SJCRH30 (cell line): ENCODE results near the gene NTRK3. TPM values are rescaled to one million over a fixed set of nuclear protein-coding genes. Genes with fewer than 3 reads are reported as not detected.

ENCODE experiments used
- DNase-seq, 2 experiments: peaks; one replicate each; pipeline ENCODE4 v3.0.0-alpha.2; 2015 to 2020
- H3K27ac ChIP-seq: fragments of 250-450 bp; sonication (Bioruptor Pico); 2 replicates; pipeline ENCODE4 v1.5.1; 2020; ENCODE audit warnings: mild to moderate bottlenecking, moderate library complexity
- H3K27me3 ChIP-seq: fragments of 250-450 bp; sonication (Bioruptor Pico); 2 replicates; pipeline ENCODE4 v1.5.1; 2020; ENCODE audit warnings: mild to moderate bottlenecking, moderate library complexity
- H3K36me3 ChIP-seq: fragments of 250-450 bp; sonication (Bioruptor Pico); 2 replicates; pipeline ENCODE4 v1.5.1; 2020; ENCODE audit warnings: mild to moderate bottlenecking, moderate library complexity
- H3K4me1 ChIP-seq: fragments of 250-450 bp; sonication (Bioruptor Pico); 2 replicates; pipeline ENCODE4 v1.5.1; 2020; ENCODE audit warnings: mild to moderate bottlenecking, moderate library complexity
- H3K4me3 ChIP-seq: fragments of 250-450 bp; sonication (Bioruptor Pico); 2 replicates; pipeline ENCODE4 v1.5.1; 2020; ENCODE audit warnings: mild to moderate bottlenecking, moderate library complexity
- H3K9me3 ChIP-seq: fragments of 250-450 bp; sonication (Bioruptor Pico); replicated peaks from 2 replicates; pipeline ENCODE4 v1.5.1; 2020; ENCODE audit warnings: mild to moderate bottlenecking, moderate library complexity
- total RNA-seq: library from RNA; depleted of rRNA; stranded (reverse); fragments of >200 nt; shearing (Covaris generic); gene quantifications from 2 replicates; pipeline ENCODE4 v1.2.3, GENCODE V29; 2014

NTRK3 gene
- total RNA-seq, 1 experiment from 2014 or later = 7.6 TPM

GRCh38 chr15:87902772-87903426 lies 353.6 kb downstream of the NTRK3 start:
- no peaks in the 10 kb centered on the region for H3K36me3 ChIP-seq
- H3K9me3 ChIP-seq = no peaks in the 10 kb centered on the region
- no peak for DNase-seq
- no peak overlapping the region for H3K4me3 ChIP-seq
- no peaks in the 10 kb centered on the region for H3K4me1 ChIP-seq
- no peak overlapping the region for H3K27ac ChIP-seq
- 0 out of 2 replicates have a peak, but pooled peaks cover 2% of the 10 kb centered on the region for H3K27me3 ChIP-seq

DNA sequence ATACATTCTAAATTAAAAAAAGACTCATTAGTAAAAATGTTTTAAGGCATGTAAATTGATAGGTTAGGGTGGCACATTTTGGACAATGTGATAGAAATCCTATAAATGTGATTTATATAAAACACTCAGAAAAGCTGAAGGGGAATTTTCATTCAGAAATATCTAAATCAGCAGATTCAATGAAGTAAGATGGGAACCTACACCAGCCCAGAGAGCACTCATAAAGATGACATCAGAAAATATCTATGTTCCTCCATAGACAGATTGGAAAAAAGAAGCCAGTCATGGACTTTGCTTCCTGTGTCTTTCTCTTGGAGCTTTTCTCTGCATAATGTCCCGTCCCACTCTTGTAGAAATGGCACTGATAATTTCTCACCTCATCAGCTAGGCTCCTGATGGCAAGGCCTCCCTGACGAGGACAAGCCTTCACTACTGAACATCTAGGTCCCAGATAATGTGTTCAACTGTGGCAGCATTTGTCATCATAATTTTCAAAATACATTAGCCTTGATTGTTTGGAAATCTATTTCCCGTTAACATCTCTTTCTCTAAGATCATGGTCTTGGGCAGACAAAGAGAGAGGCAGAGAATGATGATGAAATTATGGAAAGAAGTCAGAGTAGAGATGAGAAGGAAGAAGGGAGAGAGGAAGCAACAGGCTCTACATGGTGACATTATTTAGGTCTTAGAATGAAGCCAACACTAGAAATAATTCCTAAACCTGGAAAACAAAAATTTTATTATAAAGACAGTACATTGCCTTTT lies 354.4 kb downstream of the NTRK3 start:
- Histone ChIP-seq H3K36me3 (no peaks in the 10 kb centered on the region), H3K27me3 (0 out of 2 replicates have a peak, but pooled peaks cover 2% of the 10 kb centered on the region), H3K9me3 (no peaks in the 10 kb centered on the region), H3K27ac (no peak overlapping the region), H3K4me3 (no peak overlapping the region), H3K4me1 (no peaks in the 10 kb centered on the region)
- no peak for DNase-seq

GRCh38 chr15:87901008-87901407 lies 355.5 kb downstream of the NTRK3 start:
- no peaks in the 10 kb centered on the region for H3K4me1 ChIP-seq
- DNase-seq = no peak
- H3K4me3 ChIP-seq = no peak overlapping the region
- no peak overlapping the region for H3K27ac ChIP-seq
- 0 out of 2 replicates have a peak, but pooled peaks cover 2% of the 10 kb centered on the region for H3K27me3 ChIP-seq
- no peaks in the 10 kb centered on the region for H3K36me3 ChIP-seq
- no peaks in the 10 kb centered on the region for H3K9me3 ChIP-seq

DNA sequence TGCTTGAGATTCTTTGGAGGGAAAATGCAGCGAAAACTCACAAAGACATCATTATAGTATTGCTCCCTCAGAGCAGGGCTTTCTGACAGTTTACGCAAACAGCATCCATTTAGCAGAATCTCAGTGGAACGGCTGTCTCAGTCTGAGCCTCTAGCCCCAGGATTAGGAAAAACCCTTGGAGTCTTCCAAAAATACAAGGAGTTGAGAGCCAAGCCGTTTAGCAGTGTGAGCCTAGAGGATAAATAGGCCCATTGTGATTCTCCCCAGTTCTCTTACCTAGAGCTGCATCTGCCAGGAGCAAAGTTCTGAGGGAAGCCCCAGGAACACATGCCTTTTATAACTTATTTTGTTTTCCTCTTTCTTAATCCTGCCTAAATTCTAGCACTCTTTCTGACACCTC lies 359.6 kb downstream of the NTRK3 start:
- Histone ChIP-seq H3K36me3 (no peaks in the 10 kb centered on the region), H3K9me3 (no peaks in the 10 kb centered on the region), H3K4me1 (no peaks in the 10 kb centered on the region), H3K27me3 (no peaks in the 10 kb centered on the region), H3K27ac (no peak overlapping the region), H3K4me3 (no peak overlapping the region)
- DNase-seq = peak in 1 of 2 experiments; percentile 42

DNA sequence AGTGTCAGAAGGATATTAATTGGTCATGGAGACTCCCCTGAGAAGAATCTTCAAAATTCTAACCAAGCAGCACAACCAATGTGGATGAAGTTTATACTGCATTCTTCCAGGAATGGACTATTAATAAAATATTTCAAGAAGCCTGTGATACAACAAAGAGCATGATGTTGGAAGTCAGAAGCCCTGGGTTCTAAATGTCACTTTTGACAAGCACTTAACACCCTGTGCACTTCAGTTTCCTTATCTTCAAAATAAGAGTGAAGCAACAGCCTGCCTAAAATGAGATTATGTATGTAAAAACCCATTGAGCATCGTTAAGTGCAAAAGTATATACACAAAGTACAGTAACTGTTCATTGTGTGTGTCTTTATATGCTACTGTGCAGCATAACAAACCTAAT lies 369.4 kb downstream of the NTRK3 start:
- Histone ChIP-seq H3K27me3 (no peaks in the 10 kb centered on the region), H3K27ac (no peak overlapping the region), H3K4me3 (no peak overlapping the region), H3K36me3 (no peaks in the 10 kb centered on the region), H3K4me1 (no peaks in the 10 kb centered on the region), H3K9me3 (0 out of 2 replicates have a peak, but pooled peaks cover 10% of the 10 kb centered on the region)
- DNase-seq = no peak

- H3K4me3 ChIP-seq = no peak overlapping the region
- no peak for DNase-seq
- no peak overlapping the region for H3K27ac ChIP-seq
- H3K4me1 ChIP-seq = peaks cover 30% of the 10 kb centered on the region
- 0 out of 2 replicates have a peak, but pooled peaks cover 10% of the 10 kb centered on the region for H3K9me3 ChIP-seq
- H3K36me3 ChIP-seq = no peaks in the 10 kb centered on the region
- no peaks in the 10 kb centered on the region for H3K27me3 ChIP-seq
Observed at GRCh38 chr15:87881026-87881425, 375.5 kb downstream of the NTRK3 start.

- Histone ChIP-seq H3K27ac (peak overlapping the region; percentile 61), H3K4me3 (no peak overlapping the region), H3K36me3 (no peaks in the 10 kb centered on the region), H3K9me3 (no peaks in the 10 kb centered on the region), H3K27me3 (no peaks in the 10 kb centered on the region), H3K4me1 (peaks cover 49% of the 10 kb centered on the region)
- peak; percentile 56 to 71 for DNase-seq
Observed at GRCh38 chr15:87877822-87878542, 378.6 kb downstream of the NTRK3 start.

GRCh38 chr15:87877114-87877810 lies 379.3 kb downstream of the NTRK3 start:
- peak overlapping the region; percentile 61 for H3K27ac ChIP-seq
- peaks cover 49% of the 10 kb centered on the region for H3K4me1 ChIP-seq
- peak; percentile 76 to 80 for DNase-seq

DNA sequence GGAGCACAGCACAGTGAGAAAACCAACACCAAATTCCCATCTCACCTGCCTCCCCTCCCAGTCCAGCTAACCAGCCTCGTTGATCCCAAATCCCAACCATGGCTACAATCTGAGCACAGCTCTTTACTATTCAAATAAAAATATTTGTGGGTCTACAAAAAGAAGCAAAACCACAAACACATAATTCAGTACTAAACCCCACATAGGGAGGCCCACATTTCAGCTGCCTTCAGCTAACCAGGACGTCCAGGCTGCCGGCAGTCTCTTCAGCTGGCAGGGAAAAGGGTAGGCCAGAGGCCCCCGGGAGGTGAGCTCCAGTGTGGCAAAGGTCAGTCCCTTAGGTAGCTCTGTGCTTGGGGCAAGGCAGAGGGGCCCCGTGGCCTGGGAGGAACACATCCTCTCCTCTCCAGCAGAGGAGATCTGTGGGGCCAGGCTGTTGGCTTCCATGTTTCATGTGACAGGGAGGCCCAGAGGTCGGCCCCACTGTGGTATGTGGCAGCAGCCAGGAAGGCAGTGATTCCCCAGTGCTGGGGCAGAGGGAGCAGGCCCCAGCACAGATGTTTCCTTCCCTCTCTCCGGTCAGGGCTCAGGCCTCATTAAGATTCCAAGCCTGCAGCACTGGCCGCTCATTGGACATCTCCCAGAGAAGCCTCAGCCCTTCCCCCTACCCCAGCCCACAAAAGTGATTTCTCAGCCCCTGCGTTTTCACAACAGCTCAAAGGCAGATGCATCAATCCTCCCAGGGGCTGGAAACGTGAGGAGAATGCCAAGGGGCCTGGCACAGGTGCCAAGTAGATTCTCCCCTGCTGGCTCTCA lies 381.4 kb downstream of the NTRK3 start:
- Histone ChIP-seq H3K36me3 (no peaks in the 10 kb centered on the region), H3K9me3 (no peaks in the 10 kb centered on the region), H3K27ac (peak overlapping the region; percentile 11; the same call in 1 of the 2 replicates), H3K4me3 (no peak overlapping the region), H3K27me3 (no peaks in the 10 kb centered on the region), H3K4me1 (peaks cover 49% of the 10 kb centered on the region)
- peak; percentile 66 to 73 for DNase-seq

More at GRCh38 chr15:87877114-87877810, 379.3 kb downstream of the NTRK3 start:
- no peaks in the 10 kb centered on the region for H3K36me3 ChIP-seq
- H3K9me3 ChIP-seq = no peaks in the 10 kb centered on the region
- H3K4me3 ChIP-seq = no peak overlapping the region
- H3K27me3 ChIP-seq = no peaks in the 10 kb centered on the region

DNA sequence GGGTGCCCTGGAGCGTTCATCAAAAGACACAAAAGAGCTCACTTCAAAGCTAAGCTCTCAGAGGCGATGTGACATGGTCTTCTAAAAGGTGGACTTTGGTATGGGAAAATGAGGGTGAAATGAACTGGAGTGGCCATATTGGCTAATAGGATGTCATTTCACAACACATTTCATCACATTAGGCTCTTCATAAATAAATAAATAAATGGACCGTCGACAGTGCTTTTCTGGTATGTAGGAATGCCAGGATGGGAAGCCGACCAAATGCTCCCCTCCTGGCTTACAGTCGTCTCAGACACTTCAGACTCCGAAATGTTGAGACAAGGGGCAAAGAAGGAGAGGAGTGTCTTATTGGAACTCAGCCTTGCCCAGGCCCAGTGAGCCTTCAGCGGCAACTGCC lies 383.0 kb downstream of the NTRK3 start:
- Histone ChIP-seq H3K27ac (no peak overlapping the region), H3K27me3 (no peaks in the 10 kb centered on the region), H3K9me3 (no peaks in the 10 kb centered on the region), H3K4me1 (peaks cover 40% of the 10 kb centered on the region), H3K4me3 (no peak overlapping the region), H3K36me3 (no peaks in the 10 kb centered on the region)
- DNase-seq = no peak

GRCh38 chr15:87871731-87872320 lies 384.7 kb downstream of the NTRK3 start:
- peaks cover 23% of the 10 kb centered on the region for H3K4me1 ChIP-seq
- no peak for DNase-seq
- no peak overlapping the region for H3K4me3 ChIP-seq
- H3K27me3 ChIP-seq = no peaks in the 10 kb centered on the region
- H3K9me3 ChIP-seq = no peaks in the 10 kb centered on the region
- H3K27ac ChIP-seq = no peak overlapping the region
- H3K36me3 ChIP-seq = no peaks in the 10 kb centered on the region

DNA sequence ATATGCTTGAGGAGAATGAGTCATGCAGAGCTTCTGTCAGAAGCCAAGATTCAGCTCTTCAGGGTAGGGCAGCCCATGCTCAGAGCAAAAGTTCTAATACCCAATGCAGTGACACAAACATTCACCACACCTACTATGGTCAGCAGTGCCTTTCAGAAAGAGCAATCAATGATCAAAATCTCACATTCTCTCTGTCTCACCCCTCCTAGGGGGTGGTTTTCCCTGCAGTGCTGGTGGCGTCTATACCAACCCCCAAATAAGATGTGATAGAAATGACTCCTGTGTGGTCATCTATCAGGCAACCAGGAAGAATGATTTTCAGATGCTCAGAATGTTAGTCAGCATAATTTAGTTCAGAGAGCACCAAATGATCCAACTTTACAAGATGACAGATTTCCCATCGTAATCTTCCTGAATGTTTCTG lies 385.3 kb downstream of the NTRK3 start:
- Histone ChIP-seq H3K9me3 (no peaks in the 10 kb centered on the region), H3K27ac (no peak overlapping the region), H3K4me1 (peaks cover 21% of the 10 kb centered on the region), H3K4me3 (no peak overlapping the region), H3K27me3 (no peaks in the 10 kb centered on the region), H3K36me3 (no peaks in the 10 kb centered on the region)
- no peak for DNase-seq

DNA sequence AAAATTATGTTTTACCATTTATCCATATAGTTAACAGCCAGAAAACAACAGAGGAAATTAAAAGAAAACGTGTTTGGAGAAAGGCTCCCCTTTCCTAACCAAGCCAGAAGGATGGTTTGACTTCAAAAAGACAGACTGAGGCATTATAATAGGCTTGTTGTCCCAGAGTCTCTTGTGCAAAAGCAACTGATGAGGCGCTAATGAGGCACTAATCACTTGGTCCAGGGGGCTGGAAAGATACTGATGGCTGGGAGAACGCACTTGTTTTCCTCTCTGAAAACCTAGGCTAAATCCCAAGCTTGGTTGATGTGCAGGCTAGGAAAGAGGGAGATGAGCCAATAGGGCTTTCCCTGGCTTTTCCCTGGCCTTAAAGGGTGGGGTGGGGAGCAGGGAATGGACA lies 389.6 kb downstream of the NTRK3 start:
- H3K27me3 ChIP-seq = no peaks in the 10 kb centered on the region
- H3K27ac ChIP-seq = no peak overlapping the region
- no peaks in the 10 kb centered on the region for H3K9me3 ChIP-seq
- no peak overlapping the region for H3K4me3 ChIP-seq
- H3K36me3 ChIP-seq = no peaks in the 10 kb centered on the region
- no peaks in the 10 kb centered on the region for H3K4me1 ChIP-seq
- DNase-seq = no peak
